H4 (cell line): ENCODE measurements around the gene PTPRN2. TPM values are rescaled to one million over a fixed set of nuclear protein-coding genes. Genes with fewer than 3 reads are reported as not detected.
"Not testable (repeated sequence)": the region's sequence is repeated elsewhere in the genome, so short reads cannot be mapped to it uniquely, and the experiment has no call there.

Experiments
- DNase-seq: peaks from one replicate; pipeline ENCODE4 v3.0.0-alpha.2; 2015; ENCODE audit warnings: low spot score
- total RNA-seq: library from RNA; depleted of rRNA; stranded (reverse); fragments of >200 nt; shearing (Covaris generic); gene quantifications from 2 replicates; pipeline ENCODE4 v1.2.3, GENCODE V29; 2014

PTPRN2 gene
- total RNA-seq, 1 experiment from 2014 or later: 0.97 TPM

DNA sequence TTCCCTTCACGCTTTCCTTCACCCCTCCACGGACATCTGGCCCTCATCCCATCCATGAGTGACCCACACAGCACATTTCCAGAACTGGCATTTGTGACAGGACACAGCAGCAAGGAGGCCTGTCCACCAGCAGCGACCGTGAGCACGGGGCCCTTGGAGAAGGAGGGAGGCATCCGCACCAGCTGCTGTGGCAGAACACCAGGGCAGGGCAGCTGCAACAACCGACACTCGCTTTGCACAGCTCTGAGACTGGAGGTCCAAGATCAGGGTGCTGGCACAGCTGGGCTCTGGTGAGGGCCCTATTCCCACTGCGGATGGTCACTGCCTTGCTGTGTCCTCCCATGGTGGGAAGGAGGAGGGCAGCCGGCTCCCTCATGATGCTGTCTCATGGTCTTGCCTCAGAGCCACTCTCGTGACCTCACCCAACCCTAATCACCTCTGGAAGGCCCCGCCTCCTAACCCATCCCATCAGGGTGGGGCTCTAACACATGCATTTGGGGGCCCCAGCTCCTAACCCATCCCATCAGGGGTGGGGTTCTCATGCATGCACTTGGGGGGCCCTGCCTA lies 36.7 kb downstream of the PTPRN2 start:
- DNase-seq: no peak

DNA sequence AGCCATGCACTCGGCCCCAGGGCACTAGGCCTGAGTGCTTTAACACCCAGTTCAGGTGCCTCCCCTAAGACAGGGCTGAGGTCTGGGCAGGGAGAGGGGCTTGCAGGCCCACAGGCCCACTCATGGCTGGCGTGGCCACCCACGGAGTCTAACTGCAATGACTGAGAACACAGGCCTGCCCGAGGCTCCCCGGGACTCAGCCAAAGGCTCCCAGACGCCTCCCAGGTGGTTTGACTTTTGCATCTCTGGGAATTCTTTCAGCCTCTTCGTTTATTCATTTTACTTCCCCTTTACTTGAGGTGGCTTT lies 37.3 kb downstream of the PTPRN2 start:
- no peak for DNase-seq

DNA sequence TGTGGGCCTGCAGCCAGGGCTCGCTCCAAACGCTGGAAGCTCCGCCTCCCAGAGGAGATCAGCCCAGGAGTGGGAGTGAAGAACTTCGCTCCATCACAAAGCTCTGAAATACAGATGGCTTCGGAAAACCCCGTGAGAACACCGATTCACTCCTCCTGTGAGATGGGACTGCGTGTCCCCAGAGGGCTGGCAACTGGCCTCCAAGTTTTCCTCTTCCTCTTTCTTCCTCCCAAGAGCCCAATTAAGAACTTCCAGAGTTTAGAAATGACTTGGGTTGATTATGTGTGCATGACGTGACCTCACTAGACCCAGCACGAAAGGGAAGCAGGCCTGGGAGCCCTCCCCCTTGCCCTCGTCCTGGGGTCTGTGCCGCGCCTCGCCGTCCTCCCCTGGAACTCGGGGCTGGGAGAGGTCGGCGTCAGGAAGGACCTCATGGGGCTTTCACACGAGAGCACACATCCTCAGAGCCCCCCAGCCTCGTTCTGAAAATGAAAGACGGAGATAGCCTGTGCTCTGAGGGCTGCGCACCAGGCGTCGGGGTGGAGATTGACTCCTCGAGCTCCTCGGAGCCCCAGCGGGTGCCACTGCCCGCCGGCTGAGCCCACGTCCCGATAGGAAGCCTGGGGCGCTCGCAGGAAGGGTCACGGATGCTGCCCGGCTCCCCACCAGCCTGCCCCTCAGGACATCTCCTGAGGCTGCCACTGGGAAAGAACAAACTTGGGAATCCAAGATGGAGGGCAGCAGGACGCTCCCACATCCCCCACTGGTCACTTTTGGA lies 37.8 kb downstream of the PTPRN2 start:
- DNase-seq: no peak

DNA sequence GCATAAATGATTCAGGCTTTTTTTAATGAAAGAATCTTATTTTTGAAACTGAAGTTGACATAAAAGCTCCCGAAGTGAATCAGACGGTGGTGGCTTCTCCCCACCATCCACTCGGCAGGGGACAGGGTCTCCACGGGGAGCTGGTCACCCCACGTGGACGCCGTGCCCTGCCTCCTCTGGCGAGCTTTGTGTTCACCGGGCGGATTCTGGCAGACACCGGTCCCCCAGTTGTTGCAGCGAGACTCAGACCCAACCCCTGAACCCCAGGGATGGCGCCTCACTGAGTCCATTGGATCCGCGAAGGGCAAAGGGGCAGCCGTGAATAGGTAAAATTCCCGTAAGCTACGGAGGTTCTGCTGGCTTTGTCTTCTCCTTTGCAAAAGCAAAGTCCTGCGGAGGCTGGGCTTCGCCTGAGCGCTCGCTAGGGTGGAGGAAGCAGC lies 38.4 kb downstream of the PTPRN2 start:
- DNase-seq: no peak

DNA sequence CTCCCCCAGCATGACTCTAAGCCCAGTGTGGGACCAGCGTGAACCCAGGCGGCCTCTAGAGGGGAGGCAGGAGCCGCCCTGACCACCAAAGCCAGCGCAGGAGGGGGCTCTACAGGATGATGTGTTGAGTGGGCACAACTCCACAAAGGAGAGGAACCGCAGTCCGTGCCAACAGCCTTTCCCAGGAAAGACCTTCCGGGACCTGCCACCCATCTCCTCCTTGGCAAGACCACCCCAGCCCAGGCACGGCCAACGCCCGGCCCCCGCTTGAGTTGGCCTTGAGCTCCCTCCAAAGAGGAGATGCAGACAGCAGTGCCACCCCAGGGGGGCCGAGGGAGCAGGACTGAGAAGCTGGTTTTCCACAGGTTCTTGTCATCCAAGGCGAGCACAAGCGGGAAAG lies 38.9 kb downstream of the PTPRN2 start:
- DNase-seq: no peak

DNA sequence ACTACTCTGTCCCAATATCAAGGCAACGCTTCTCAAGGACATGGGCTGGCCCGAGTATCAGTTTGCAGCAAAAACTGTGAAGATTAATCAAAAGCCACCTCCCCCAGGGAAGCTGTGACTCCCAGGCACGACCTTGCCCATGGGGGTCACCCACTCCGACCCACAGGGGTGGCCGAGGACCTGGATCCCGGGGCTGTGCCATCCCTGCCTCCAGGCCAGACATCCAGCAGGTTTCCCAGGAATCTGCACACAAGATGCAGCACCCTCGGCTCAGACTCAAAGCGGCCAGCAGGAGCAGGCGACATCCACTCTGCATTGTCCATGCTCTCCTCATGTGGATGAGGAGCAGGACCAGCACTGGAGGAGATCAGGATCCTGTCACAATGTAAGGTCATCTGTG lies 39.8 kb downstream of the PTPRN2 start:
- no peak for DNase-seq

DNA sequence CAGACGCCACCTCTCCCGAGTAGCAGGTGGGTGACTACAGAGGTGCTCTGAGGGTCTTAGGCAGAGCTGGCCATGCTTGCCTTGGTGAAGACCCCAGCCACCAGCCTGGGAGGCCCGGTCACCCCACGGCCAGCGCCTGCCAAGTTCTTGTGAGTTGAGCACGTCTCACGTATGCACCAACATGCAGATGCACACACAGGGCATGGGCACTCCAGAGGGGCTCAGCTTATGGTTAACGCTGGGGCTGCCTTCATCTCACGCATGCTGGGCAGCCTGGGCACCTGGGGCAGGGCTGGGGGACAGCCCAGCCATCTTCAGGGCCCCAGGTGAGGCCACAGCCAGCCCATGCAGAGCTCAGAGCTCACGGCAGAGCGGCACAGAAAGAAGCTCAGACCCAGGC lies 41.0 kb downstream of the PTPRN2 start:
- DNase-seq: no peak

DNA sequence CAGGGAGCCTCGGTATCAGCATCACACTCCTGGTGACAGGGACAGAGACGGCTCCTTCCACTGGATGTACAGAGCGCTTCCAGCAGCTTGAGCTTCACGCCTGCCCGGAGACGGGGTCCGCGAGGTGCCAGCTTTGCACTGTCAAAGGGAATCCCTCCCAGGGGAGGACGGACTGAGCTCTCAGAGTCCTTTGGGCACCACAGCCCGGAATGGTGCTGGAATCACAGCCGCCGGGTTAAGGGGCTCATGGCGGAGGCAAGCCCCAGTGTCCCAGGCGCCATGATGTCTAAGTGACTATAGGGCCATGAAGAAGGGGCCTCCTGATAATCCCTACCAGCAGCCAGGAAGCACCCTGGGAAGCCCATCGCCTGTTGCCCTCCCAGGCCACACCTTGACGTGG lies 41.4 kb downstream of the PTPRN2 start:
- DNase-seq: no peak

DNA sequence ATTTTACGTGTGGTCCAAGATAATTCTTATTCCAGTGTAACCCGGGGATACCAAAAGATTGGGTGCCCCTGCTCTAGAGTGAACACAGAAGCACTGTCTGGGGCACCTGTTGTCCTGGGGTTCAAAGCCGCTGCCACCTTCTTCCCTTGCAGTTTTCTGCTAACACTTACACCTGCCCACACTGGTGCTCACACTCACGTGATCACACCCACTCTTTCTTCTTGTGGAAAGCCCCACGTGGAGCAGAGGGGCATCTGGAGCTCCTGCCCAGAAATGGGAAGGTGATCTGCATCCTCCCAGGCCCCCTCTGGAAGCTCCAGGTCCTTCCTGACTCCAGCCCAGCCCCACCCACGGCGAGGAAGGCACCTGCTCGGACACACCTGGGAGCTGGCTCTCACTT lies 42.9 kb downstream of the PTPRN2 start:
- no peak for DNase-seq

DNA sequence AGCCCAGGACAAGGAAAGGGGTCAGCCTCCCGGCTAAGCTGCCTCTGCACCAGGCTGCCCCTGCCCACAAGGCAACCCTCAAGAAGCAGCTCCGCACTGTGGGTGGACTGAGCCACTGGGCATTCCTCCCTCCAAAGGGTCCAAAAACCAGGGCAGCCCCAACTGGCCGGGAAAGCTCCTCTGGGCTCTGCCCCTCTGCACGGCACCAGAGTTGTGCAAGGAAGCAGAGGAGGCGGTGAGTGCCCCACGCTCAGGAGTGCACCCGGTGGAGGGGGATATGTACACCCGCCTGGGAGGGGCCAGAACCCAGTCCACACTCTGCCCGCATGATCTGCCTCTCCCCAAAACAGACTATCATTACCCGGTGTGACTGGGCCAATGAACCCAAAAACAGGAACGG lies 43.8 kb downstream of the PTPRN2 start:
- DNase-seq: no peak

DNA sequence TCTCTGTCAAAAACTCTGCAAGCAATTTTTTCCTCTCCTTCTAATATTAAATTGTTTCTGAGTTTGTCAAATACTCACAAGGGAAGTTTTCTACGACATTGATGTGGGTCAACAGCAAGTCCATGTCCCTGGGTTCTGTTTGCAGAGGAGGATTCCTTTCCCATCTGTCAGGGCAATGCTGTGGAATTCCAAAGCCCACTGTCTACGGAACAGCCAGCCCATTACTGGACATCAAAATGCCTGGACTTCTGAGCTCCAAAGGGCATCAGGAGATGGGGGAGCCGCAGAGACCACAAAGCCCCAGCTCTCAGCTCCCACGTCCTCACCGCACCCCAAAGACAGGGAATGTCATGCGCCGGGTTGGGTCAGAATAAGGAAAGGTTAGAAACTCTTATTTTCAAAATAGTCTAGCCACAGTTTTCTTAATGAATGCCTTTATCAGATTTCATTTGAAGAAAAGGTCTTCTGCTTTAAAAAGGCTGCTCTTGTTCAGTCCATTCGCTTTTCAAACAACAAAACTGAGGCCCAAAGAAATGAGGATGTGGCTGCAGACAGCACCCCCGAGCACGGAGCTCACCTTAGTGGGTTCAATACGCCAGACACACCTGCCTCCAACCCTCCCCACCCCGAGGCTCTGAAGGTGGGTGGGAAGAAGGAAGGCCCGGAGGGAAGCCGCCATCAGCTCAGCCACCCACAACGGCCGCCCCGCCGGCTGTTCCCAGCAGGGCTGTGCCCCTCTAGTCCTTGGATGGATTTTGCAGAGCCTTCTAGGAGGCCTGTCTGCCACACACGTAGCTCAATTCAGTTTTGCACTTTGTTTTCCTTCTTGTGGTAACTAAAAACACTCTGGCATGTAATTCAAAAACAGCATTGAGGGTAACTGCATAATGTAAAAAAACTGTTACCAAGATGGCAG lies 44.7 kb downstream of the PTPRN2 start:
- no peak for DNase-seq

DNA sequence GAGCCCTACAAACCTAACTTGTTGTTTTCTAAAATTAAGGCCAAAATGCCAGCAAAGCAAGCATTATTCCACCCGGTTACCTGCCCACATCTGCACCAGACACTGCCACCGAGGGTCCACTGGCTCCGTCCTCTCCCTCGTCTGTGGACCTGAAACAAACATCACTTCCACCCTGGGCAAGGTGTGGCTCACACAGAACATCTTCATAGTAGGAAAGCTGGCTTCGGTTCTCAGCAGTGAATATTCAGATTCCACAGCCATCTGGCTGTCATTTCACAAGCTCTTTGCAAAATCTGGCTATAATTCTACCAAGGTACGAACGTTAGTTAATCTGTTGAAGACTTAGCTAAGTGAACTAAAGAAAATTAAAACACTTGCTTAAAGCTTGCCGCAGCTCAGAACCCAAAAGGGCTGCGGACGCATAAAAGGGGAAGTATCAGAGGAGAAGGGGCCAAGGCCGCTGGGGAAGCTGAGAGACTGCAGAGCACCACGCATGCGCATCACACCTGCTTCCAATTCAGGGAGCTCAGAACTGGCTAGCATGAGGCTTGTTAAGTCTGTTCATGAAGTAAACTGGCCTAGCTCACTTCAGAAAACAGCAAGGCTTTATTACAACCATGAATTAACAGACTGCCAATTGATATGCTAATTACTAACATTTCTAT lies 46.1 kb downstream of the PTPRN2 start:
- DNase-seq: no peak

DNA sequence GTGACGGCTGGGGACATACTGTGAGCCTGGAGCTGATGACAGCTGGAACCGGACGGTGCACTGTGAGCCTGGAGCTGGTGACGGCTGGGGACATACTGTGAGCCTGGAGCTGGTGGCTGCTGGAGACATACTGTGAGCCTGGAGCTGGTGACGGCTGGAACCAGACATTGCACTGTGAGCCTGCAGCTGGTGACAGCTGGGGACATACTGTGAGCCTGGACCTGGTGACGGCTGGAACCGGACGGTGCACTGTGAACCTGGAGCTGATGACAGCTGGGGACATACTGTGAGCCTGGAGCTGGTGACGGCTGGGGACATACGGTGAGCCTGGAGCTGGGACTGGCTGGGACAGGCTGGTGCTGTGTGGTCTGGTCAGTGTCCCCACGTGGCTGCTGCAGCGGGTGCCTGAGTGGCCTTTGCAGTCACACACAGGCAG lies 47.9 kb downstream of the PTPRN2 start:
- DNase-seq: no peak

DNA sequence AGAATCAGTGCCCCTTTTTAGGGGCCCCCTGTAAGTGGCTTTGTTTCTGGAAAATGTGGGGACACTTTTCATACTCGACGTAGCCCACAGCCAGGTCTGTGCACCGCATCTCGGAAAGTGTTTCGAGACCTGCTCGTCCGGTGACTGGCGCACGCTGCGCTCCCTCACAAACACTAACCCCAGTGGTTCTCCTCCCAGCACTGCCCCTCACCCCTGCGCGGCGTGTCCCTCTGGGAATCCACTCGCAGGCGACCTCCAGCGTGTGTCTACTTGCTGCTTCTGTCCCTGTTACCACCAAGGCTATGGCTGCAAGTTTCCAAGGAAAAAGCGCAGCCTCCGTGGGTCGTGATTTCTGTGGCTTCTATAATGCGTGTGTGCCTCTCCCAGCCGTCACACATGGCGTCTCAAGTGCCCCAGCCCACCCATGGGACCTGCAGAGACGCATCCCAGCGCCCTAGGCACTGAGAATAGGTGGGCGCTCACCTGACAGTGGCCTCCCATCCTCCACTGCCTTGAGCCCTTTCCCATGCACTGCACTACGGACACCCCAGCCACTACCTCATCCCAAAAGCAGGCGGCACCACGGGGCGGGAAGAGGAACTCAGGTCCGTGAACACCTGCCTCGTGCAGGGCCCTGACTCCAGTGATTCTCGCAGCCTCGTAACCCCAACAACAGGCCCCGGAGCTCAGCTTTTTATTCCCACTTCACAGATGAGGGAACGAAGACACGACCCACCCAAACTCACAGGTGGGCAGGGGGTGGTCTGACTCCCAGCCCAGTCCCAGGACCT lies 49.3 kb downstream of the PTPRN2 start:
- no peak for DNase-seq

DNA sequence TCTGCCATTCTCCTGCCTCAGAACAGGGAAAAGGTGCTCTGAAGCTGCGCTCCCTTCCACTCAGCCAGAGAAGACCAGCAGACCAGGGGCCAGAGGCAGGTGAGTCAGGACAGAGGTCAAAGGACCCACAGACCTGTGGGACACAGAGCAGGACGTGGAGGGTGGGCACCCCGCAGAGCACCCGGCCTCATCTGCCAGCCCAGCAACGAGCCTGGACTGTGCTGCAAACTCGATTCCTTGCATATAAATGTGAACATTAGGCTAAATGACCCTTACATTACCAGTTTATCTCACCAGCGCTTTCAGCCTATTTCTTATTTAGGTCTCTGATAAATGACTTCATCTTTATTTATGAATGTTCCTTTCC lies 50.1 kb downstream of the PTPRN2 start:
- DNase-seq: no peak

DNA sequence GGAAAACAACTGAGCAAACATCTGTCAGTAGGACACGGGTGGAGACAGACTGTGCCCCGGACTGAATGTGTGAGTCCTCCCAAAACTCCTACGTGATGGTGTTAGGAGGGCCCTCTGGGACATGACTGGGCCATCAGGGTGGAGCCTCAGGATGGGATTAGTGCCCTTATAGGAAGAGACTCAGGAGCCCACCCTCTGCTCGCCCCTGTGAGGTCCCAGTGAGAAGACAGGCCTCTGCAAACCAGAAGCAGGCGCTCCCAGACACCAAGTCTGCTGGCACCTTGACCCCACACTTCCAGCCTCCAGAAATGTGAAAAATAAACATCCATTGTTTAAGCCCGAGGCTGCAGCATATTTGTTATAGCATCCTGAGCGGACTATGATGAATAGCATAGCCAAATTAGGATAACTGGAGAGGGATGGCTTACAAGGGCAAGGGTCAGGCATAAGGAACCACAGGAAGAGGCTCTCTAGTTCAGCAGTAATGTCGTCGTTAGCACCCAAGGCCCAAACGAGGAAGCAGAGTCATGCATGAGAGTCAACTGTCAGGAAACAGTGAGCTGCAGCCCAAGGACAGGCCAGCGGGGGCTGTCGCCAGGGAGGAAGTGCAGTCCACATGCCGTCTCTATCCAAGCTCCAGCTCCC lies 50.6 kb downstream of the PTPRN2 start:
- no peak for DNase-seq

DNA sequence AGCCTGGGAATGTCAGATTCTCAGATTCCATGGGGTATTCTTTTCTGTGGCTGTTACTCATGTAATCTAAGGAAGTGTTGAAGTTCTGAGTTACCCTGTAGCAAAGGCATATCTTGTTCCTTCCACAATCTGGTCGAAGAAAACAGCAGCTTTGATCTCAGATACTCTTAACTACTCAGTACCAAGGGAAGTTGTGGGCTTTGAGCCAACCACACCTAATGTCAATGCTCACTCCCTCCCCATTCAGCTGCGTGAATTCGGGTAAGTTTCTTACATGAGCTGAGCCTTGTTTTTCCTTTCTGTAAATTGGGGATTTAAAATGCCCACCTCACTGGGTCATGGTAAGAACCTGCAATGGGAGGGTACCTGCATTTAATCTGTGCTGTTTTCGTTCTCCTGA lies 52.5 kb downstream of the PTPRN2 start:
- no peak for DNase-seq

DNA sequence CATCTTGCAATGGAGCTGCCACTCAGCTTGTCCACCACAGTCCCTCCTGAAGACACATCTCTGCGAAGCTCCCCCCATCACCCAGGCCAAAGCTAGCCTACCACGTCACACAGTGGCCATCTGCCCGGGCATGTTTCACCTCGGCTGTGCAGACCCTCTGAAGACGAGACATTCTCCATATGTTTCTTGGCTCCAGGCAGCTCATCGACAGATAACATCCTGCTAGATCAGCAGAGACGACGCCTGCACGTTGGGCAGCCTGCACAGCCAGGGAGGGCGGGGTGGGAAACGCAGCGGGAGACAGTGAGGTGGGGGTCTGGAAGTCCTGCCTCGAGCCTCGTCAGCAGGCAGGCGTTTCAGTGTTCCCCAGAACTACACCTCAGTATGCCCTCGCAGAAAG lies 53.0 kb downstream of the PTPRN2 start:
- DNase-seq: no peak

DNA sequence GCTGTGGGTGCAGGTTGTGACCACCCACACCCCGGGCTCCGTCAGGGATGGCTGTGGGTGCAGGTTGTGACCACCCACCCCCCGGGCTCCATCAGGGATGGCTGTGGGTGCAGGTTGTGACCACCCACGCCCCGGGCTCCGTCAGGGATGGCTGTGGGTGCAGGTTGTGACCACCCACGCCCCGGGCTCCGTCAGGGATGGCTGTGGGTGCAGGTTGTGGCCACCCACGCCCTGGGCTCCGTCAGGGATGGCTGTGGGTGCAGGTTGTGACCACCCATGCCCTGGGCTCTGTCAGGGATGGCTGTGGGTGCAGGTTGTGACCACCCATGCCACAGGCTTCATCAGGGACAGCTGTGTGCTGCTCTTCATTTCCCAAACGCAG lies 53.5 kb downstream of the PTPRN2 start:
- not testable (repeated sequence) for DNase-seq

DNA sequence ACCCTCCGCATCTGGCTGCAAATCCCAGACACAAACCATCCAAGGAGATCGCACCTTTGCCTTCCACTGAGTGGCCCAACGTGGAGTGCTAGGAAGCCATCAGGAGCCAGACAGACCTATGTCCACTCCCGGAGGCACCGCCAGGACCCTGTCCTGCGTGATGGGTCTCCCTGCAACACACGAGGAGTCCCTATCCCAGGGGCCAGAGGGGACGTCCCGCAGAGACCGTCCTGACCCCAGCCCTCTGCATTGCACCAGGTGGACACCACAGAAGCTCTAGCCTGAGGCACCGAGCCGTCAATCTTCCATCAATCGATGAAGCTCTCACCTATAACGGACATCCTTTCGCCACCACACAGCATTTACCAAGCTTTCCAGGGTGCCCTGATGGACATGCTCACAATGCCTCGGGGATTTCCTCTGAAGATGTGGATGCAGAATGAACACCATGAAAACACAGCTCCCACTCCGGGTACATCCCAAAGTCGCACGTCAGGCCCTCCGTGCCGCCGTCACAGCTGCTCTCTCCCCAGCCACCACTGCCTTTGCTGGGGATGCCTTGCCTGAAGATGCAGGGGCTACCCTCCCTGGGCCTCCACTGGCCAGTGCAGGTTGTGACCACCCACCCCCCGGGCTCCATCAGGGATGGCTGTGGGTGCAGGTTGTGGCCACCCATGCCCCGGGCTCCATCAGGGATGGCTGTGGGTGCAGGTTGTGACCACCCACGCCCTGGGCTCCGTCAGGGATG lies 54.1 kb downstream of the PTPRN2 start:
- no peak for DNase-seq
